Lung (tissue), 16 donors: ENCODE measurements around the gene BMP8A. TPM values are rescaled to one million over a fixed set of nuclear protein-coding genes. Genes with fewer than 3 reads are reported as not detected.

Experiments
- ATAC-seq: fragments of 200-7000 bp; cut with Tn5 transposase; one replicate; pipeline ENCODE4 v1.9.1; 2020; ENCODE audit warnings: moderate number of reproducible peaks; ENCODE audit not compliant: insufficient read depth, low FRiP score
- DNase-seq, 3 donors: peaks; one replicate each; pipeline ENCODE4 v3.0.0-alpha.2; 2013 to 2017
- H3K27ac ChIP-seq, 2 donors: one replicate each; pipeline ENCODE4 v1.5.1; 2013; ENCODE audit warnings: mild to moderate bottlenecking in 2 of 2, moderate library complexity in 2 of 2, control low read depth in 1 of 2, inconsistent platforms in 1 of 2, low read depth in 1 of 2, low read length in 1 of 2
- H3K27me3 ChIP-seq, 3 donors: one replicate each; pipeline ENCODE4 v1.5.1; 2013; ENCODE audit warnings: low read length in 2 of 3; ENCODE audit not compliant: control insufficient read depth in 3 of 3, insufficient read depth in 3 of 3
- H3K36me3 ChIP-seq, 4 donors: one replicate each; pipeline ENCODE4 v1.5.1; 2013; ENCODE audit warnings: low read length in 4 of 4, mild to moderate bottlenecking in 1 of 4, moderate library complexity in 1 of 4; ENCODE audit not compliant: control insufficient read depth in 4 of 4, insufficient read depth in 4 of 4
- H3K4me1 ChIP-seq, 5 donors: one replicate each; pipeline ENCODE4 v1.5.1; 2013; ENCODE audit warnings: low read length in 5 of 5, mild to moderate bottlenecking in 2 of 5, moderate library complexity in 1 of 5; ENCODE audit not compliant: control insufficient read depth in 5 of 5, insufficient read depth in 5 of 5
- H3K4me3 ChIP-seq: one replicate; pipeline ENCODE4 v1.5.1; 2013; ENCODE audit warnings: mild to moderate bottlenecking, control low read depth, moderate library complexity
- H3K9ac ChIP-seq, 2 donors: one replicate each; pipeline ENCODE4 v1.5.1; 2013; ENCODE audit warnings: low read length in 2 of 2, control low read depth in 1 of 2; ENCODE audit not compliant: insufficient read depth in 1 of 2
- H3K9me3 ChIP-seq, 4 donors: one replicate each; pipeline ENCODE4 v1.5.1; 2013; ENCODE audit warnings: low read length in 3 of 4, mild to moderate bottlenecking in 1 of 4, moderate library complexity in 1 of 4; ENCODE audit not compliant: control insufficient read depth in 4 of 4, insufficient read depth in 3 of 4
- CTCF ChIP-seq: IDR thresholded peaks from 2 replicates; pipeline ENCODE4 v1.5.1; 2012; ENCODE audit warnings: mild to moderate bottlenecking; ENCODE audit errors: control extremely low read depth, extremely low read depth
- WGBS, 2 donors: extraction: QIAGEN DNeasy Blood & Tissue Kit; methylation state at CpG; one replicate each; pipeline ENCODE4 v1.1.7; 2013; 5-methylcytosine and 5-hydroxymethylcytosine counted together
- long read RNA-seq, 5 donors: transcript quantifications; one replicate each; lab custom pipeline, GENCODE V29; 2026
- polyA plus RNA-seq, 2 donors: library from polyadenylated mRNA; stranded (reverse); fragments of 200-250 nt; gene quantifications; one replicate each; pipeline ENCODE4 v1.2.1, GENCODE V29; 2013
- total RNA-seq, 2 donors: library from RNA; depleted of rRNA in 1 of 2; stranded (reverse); fragments of >200 nt in 1 of 2; gene quantifications; one replicate each; pipeline ENCODE4 v1.2.1, GENCODE V29; 2014 to 2021
- donor health status: control.
- donor health status: control.
- donor health status: Bipolar disorder and iron deficiency.
- donor health status: healthy.
- donor health status: DM: yes; HTN: yes; CAD: no.

BMP8A gene
- under 1 TPM; 0.55 to 0.68 TPM for total RNA-seq
- polyA plus RNA-seq = under 1 TPM in 1 of 2 donors, not detected in 1; 0.30 TPM
- long read RNA-seq, donor 1, partial matches to known transcripts = 0 of 1 reads
- long read RNA-seq, donor 1, other reads (novel, unspliced or antisense) = 0 of 1 reads
- long read RNA-seq, donor 2 = 0 reads
- long read RNA-seq, donor 3 = 0 reads
- long read RNA-seq, donor 4 = 0 reads
- long read RNA-seq, donor 5, partial matches to known transcripts = 5 of 5 reads
- long read RNA-seq, donor 5, other reads (novel, unspliced or antisense) = 0 of 5 reads

- peaks cover 7 to 20% (median 12%) of the 10 kb centered on the region in 4 donors for H3K36me3 ChIP-seq
- no peaks in the 10 kb centered on the region for H3K9me3 ChIP-seq
- no peak within 1 kb of the TSS for H3K27ac ChIP-seq
- 0 to 1% methylated on average over 73 to 112 of the region's 112 CpGs for WGBS, 2 donors
- peak within 1 kb of the TSS; percentile 28 for H3K4me3 ChIP-seq
- DNase-seq = peak; percentile 20 to 48 (median 40)
- H3K27me3 ChIP-seq = peaks cover 0 to 17% (median 16%) of the 10 kb centered on the region in 3 donors
- H3K4me1 ChIP-seq = peaks cover 0 to 9% (median 0%) of the 10 kb centered on the region in 5 donors
- no peak within 1 kb of the TSS for H3K9ac ChIP-seq
- no peak for TF ChIP-seq CTCF
- peak; percentile 82 for ATAC-seq
Measured at GRCh38 chr1:39491146-39491921, at the start of gene BMP8A. Gene BMP8A, plus strand, starts transcription at chr1:39491636. Its CDS starts 356 bp downstream, at chr1:39491992.

GRCh38 chr1:39441797-39442196 is 49.6 kb upstream of the BMP8A start:
- no peak overlapping the region for H3K9ac ChIP-seq
- H3K9me3 ChIP-seq = no peaks in the 10 kb centered on the region
- peaks cover 37 to 81% (median 62%) of the 10 kb centered on the region in 4 donors for H3K36me3 ChIP-seq
- no peaks in the 10 kb centered on the region for H3K27me3 ChIP-seq
- H3K4me1 ChIP-seq = no peaks in the 10 kb centered on the region
- no peak overlapping the region for H3K27ac ChIP-seq
- no peak overlapping the region for H3K4me3 ChIP-seq
- no peak for ATAC-seq
- no peak for TF ChIP-seq CTCF
- no peak for DNase-seq

GRCh38 chr1:39445573-39445972 is 45.9 kb upstream of the BMP8A start:
- H3K9ac ChIP-seq = no peak overlapping the region
- H3K36me3 ChIP-seq = peaks cover 30 to 85% (median 71%) of the 10 kb centered on the region in 4 donors
- H3K27ac ChIP-seq = no peak overlapping the region
- 93 to 100% methylated on average over 2 of the region's 2 CpGs for WGBS, 2 donors
- H3K4me3 ChIP-seq = no peak overlapping the region
- DNase-seq (no peak), ATAC-seq (no peak)
- H3K4me1 ChIP-seq = no peaks in the 10 kb centered on the region
- TF ChIP-seq CTCF = no peak
- no peaks in the 10 kb centered on the region for H3K27me3 ChIP-seq
- no peaks in the 10 kb centered on the region for H3K9me3 ChIP-seq
